Colonic mucosa (tissue), 4 donors: ENCODE results near the gene HS3ST3A1. TPM values are rescaled to one million over a fixed set of nuclear protein-coding genes. Genes with fewer than 3 reads are reported as not detected.

Experiments used
- DNase-seq: peaks from one replicate; pipeline ENCODE4 v3.0.0-alpha.2; 2020
- H3K27ac ChIP-seq: fragments of 200-600 bp; one replicate; pipeline ENCODE4 v1.8.0; 2021
- H3K27me3 ChIP-seq: fragments of 200-600 bp; one replicate; pipeline ENCODE4 v1.8.0; 2021
- H3K36me3 ChIP-seq: fragments of 200-600 bp; one replicate; pipeline ENCODE4 v1.8.0; 2021
- H3K4me1 ChIP-seq: fragments of 200-600 bp; one replicate; pipeline ENCODE4 v1.8.0; 2021; ENCODE audit warnings: mild to moderate bottlenecking
- H3K4me3 ChIP-seq: fragments of 200-600 bp; one replicate; pipeline ENCODE4 v1.8.0; 2021
- H3K9ac ChIP-seq, 2 donors: one replicate each; pipeline ENCODE4 v1.7.0; 2013; ENCODE audit warnings: control low read depth in 2 of 2, low read depth in 2 of 2, low read length in 2 of 2
- H3K9me3 ChIP-seq: fragments of 200-600 bp; one replicate; pipeline ENCODE4 v1.8.0; 2021
- intact Hi-C: fragments of 100-400 bp; cut with DNase I; formaldehyde crosslinking; loops from one replicate; pipeline ENCODE4 v1.14.1; 2022
- total RNA-seq, 2 donors: library from RNA; stranded (reverse); fragmentation: NEBNext Ultra II Directional in 1 of 2; extraction: Animal tissue kit (Norgen Biotek cat#: 25700) in 1 of 2; gene quantifications; one replicate each; pipeline ENCODE4 v1.2.1, GENCODE V29; 2021
- TF ChIP-seq, protein P1 (sequence below): fragments of 200-600 bp; IDR thresholded peaks from one replicate; pipeline ENCODE4 v1.8.0; 2022; ENCODE audit warnings: antibody characterized with exemption, mild to moderate bottlenecking
- donor health status: healthy.
- donor health status: DM: no; HTN: no; CAD: no.
- donor health status: DM: no; HTN: no; CAD: no.

Gene HS3ST3A1
- total RNA-seq, 2 donors from 2014 or later: 0.48 to 0.91 TPM

DNA sequence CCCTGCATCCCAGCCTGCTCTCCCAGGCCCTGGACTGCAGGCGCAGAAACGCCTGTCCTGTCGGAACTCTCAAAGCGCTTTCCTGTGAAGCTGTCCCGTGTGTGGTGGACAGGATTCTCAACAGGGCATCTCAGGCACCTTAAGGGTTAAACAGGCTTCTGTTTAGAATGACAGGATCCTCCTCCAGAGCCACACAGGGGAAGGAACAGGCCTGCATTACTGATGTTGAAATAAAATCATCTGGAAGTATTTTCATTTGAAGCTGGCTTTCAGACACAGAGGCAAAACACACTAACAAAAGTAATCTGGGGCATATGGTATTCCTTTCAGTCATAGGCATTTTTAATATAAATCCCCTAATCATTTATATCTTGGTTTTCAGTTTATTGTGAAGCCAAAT, 7.4 kb downstream of the HS3ST3A1 start:
- TF ChIP-seq, protein P1, sequence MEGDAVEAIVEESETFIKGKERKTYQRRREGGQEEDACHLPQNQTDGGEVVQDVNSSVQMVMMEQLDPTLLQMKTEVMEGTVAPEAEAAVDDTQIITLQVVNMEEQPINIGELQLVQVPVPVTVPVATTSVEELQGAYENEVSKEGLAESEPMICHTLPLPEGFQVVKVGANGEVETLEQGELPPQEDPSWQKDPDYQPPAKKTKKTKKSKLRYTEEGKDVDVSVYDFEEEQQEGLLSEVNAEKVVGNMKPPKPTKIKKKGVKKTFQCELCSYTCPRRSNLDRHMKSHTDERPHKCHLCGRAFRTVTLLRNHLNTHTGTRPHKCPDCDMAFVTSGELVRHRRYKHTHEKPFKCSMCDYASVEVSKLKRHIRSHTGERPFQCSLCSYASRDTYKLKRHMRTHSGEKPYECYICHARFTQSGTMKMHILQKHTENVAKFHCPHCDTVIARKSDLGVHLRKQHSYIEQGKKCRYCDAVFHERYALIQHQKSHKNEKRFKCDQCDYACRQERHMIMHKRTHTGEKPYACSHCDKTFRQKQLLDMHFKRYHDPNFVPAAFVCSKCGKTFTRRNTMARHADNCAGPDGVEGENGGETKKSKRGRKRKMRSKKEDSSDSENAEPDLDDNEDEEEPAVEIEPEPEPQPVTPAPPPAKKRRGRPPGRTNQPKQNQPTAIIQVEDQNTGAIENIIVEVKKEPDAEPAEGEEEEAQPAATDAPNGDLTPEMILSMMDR: no peak
- Histone ChIP-seq H3K9ac (no peak overlapping the region), H3K4me3 (no peak overlapping the region), H3K27ac (no peak overlapping the region), H3K27me3 (no peaks in the 10 kb centered on the region), H3K4me1 (no peaks in the 10 kb centered on the region), H3K9me3 (no peaks in the 10 kb centered on the region), H3K36me3 (no peaks in the 10 kb centered on the region)
- no peak for DNase-seq
- intact Hi-C loops: no loop called here

DNA sequence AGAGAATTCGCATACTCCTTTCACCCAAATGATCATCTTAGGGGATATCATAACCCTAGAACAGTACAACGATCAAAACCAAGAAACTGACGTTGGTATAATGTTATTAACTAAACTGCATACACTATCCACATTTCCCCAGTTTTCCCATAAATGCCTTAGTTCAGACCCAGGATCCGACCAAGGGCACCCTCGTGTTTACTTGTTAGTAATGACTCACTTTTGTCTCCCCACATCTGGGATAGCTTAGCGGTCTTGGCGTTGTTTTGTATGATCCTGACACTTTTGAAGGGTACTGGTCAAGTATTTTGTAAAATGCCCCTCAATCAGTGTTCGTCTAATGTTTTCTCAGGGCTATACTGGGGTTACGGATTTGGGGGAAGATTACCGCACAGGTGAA, 8.0 kb downstream of the HS3ST3A1 start:
- no peak for DNase-seq
- no peaks in the 10 kb centered on the region for H3K4me1 ChIP-seq
- intact Hi-C loops: no loop called here
- H3K36me3 ChIP-seq: no peaks in the 10 kb centered on the region
- no peak overlapping the region for H3K27ac ChIP-seq
- H3K9me3 ChIP-seq: no peaks in the 10 kb centered on the region
- H3K27me3 ChIP-seq: no peaks in the 10 kb centered on the region
- H3K9ac ChIP-seq: no peak overlapping the region
- H3K4me3 ChIP-seq: no peak overlapping the region
- TF ChIP-seq, protein P1: no peak

DNA sequence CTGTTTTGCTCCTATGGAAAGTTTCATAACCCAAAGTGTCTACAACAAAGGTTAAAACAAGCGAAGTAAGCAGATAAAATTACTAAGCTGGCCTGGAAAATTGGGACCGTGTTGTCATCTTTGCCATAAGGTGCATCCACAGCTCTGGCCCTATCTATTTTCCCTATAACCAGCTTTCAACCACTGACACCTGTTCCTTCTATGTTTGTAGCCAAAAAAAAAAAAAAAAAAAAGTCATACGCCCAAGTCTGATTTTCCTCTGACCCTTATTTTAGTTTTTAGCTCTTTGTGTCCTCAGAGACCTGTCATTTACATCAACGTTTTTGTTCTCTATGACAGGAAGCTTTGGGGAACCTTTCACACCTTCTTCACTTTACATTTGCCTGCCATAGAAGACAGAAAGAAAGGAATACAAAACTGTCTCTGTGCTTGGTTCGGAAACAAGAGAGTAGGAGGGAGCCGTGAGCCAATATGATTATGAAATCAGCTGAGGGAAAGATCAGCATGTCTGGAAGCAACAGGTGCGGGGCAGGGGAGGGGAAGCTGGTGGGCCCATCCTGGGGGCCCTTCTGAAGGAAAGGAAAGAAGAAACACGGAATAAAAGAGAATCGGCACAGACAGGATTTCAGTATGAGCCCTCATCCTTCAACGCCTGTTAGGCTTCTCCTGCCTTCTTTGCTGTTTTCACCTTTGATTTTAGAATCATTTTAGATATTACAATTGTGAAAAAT, 8.5 kb downstream of the HS3ST3A1 start:
- no peak overlapping the region for H3K4me3 ChIP-seq
- H3K36me3 ChIP-seq: no peaks in the 10 kb centered on the region
- DNase-seq: no peak
- no peak overlapping the region for H3K27ac ChIP-seq
- intact Hi-C loops: no loop called here
- no peaks in the 10 kb centered on the region for H3K27me3 ChIP-seq
- TF ChIP-seq, protein P1: no peak
- no peak overlapping the region for H3K9ac ChIP-seq
- H3K9me3 ChIP-seq: no peaks in the 10 kb centered on the region
- no peaks in the 10 kb centered on the region for H3K4me1 ChIP-seq

DNA sequence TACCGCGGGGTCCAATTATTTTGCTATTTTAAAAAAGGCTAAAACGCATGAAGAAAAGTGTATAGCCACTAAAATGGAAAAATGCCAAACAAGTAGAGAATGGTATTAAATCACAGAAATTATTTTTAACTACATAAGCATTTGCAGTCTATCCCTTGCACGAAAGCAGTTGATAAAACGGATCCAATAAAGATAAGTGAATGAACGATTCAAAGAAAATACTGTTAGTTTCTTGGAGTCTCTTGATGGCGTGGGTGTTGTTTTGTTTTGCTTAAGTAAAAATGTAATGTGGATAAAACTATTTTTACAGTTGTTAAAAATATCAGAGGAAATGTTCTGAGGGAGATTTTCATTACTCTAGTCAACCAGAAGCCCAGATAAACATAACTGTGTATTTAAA, 9.3 kb downstream of the HS3ST3A1 start:
- no peaks in the 10 kb centered on the region for H3K4me1 ChIP-seq
- no peak overlapping the region for H3K27ac ChIP-seq
- no peak for DNase-seq
- H3K27me3 ChIP-seq: no peaks in the 10 kb centered on the region
- H3K36me3 ChIP-seq: no peaks in the 10 kb centered on the region
- H3K9me3 ChIP-seq: no peaks in the 10 kb centered on the region
- no peak overlapping the region for H3K9ac ChIP-seq
- TF ChIP-seq, protein P1: no peak
- intact Hi-C loops: no loop called here
- H3K4me3 ChIP-seq: no peak overlapping the region

DNA sequence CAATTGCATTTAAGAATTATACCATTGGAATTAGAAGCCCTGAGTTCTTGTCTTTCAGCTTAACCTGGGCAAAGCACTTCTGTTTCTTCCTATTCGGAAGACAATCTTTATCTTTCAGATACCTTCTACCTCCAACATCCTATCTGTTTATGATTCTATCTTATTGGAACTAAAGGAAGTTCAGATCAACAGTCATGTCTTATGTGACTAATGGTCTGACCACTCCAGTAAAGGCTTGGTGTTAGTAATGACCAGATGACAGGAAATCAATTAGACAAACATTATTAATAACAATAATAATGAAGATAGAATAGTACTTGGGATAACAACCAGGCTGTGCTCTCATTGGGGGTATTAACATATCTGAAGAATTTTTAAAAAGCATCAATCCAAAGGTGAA, 11.3 kb downstream of the HS3ST3A1 start:
- no peaks in the 10 kb centered on the region for H3K27me3 ChIP-seq
- no peaks in the 10 kb centered on the region for H3K9me3 ChIP-seq
- H3K36me3 ChIP-seq: no peaks in the 10 kb centered on the region
- H3K4me3 ChIP-seq: no peak overlapping the region
- TF ChIP-seq, protein P1: no peak
- H3K9ac ChIP-seq: no peak overlapping the region
- intact Hi-C loops: no loop called here
- H3K27ac ChIP-seq: no peak overlapping the region
- H3K4me1 ChIP-seq: no peaks in the 10 kb centered on the region
- no peak for DNase-seq
